A549 (cell line): ENCODE data around the gene SPRR3. TPM values are rescaled to one million over a fixed set of nuclear protein-coding genes. Genes with fewer than 3 reads are reported as not detected.

ENCODE experiments used
- ATAC-seq, 2 experiments: fragments of 200-7000 bp in 1 of 2; fragments of >200 bp in 1 of 2; cut with Nextera tagmentation in 1 of 2; cut with Tn5 transposase in 1 of 2; 3 replicates each; pipeline versions ENCODE4 v1.8.0 to v1.9.1; 2018 to 2020; ENCODE audit warnings: mild to moderate bottlenecking in 1 of 2, moderate library complexity in 1 of 2
- CTCF ChIA-PET: fragments of 300-600 bp; sonication (Branson Sonifier 250); formaldehyde crosslinking; extraction: SDS; loops from one replicate; lab custom pipeline; 2021; ENCODE audit warnings: antibody characterized with exemption, inconsistent platforms; lab: Yijun Ruan, JAX
- POLR2A ChIA-PET: fragments of 350-600 bp; formaldehyde crosslinking; extraction: SDS; loops from one replicate; lab custom pipeline; 2021; ENCODE audit warnings: antibody characterized with exemption, inconsistent platforms; lab: Yijun Ruan, JAX
- DNase-seq, 2 experiments: peaks; one replicate each; pipeline versions ENCODE4 v3.0.0 to v3.0.0-alpha.2; 2011 to 2016; ENCODE audit warnings: low read depth in 1 of 2, low spot score in 1 of 2
- FAIRE-seq: peaks from 2 replicates; lab custom pipeline; 2011; peaks lifted over from hg19 to GRCh38; lab: Jason Lieb, UNC
- H3K27ac ChIP-seq, 2 experiments: fragments of >200 bp; sonication (Bioruptor Twin); formaldehyde crosslinking; 3 replicates each; pipeline ENCODE4 v1.5.1; 2016 to 2017
- H3K4me1 ChIP-seq: fragments of >200 bp; sonication (Bioruptor Twin); formaldehyde crosslinking; 3 replicates; pipeline ENCODE4 v1.6.1; 2016
- H3K4me2 ChIP-seq: fragments of >200 bp; sonication (Bioruptor Twin); formaldehyde crosslinking; 3 replicates; pipeline ENCODE4 v1.6.1; 2016
- H3K4me3 ChIP-seq: fragments of >200 bp; sonication (Bioruptor Twin); formaldehyde crosslinking; 3 replicates; pipeline ENCODE4 v1.5.1; 2016
- H3K9me3 ChIP-seq: fragments of >200 bp; sonication (Bioruptor Twin); formaldehyde crosslinking; 3 replicates; pipeline ENCODE4 v1.6.1; 2016
- CBX2 ChIP-seq: fragments of 200-600 bp; sonication (generic); IDR thresholded peaks from 2 replicates; pipeline ENCODE4 v1.6.1; 2016; ENCODE audit warnings: low read depth, mild to moderate bottlenecking, borderline replicate concordance
- CHD2 ChIP-seq: fragments of 150-350 bp; IDR thresholded peaks from 2 replicates; pipeline ENCODE4 v1.6.1; 2014; ENCODE audit warnings: low read length; ENCODE audit not compliant: partially characterized antibody
- EHMT2 ChIP-seq: fragments of 200-600 bp; sonication (generic); IDR thresholded peaks from 2 replicates; pipeline ENCODE4 v1.6.1; 2016; ENCODE audit warnings: antibody characterized with exemption, low read depth, mild to moderate bottlenecking, moderate library complexity
- FOSL2 ChIP-seq, 2 experiments: fragments of 450-650 bp in 1 of 2; fragments of >200 bp in 1 of 2; sonication (Bioruptor Twin) in 1 of 2; formaldehyde crosslinking; IDR thresholded peaks; 2 replicates each; pipeline versions ENCODE4 v1.5.0 to v1.6.1; 2016 to 2020; ENCODE audit warnings: mild to moderate bottlenecking in 1 of 2, moderate library complexity in 1 of 2
- FOXS1 ChIP-seq: fragments of 250-450 bp; sonication (Bioruptor Pico); IDR thresholded peaks from 2 replicates; pipeline ENCODE4 v1.5.0; 2020; ENCODE audit warnings: mild to moderate bottlenecking, moderate library complexity
- GATA3 ChIP-seq: IDR thresholded peaks from 2 replicates; pipeline ENCODE4 v1.6.1; 2012; ENCODE audit warnings: borderline replicate concordance
- HEYL ChIP-seq: fragments of 250-450 bp; sonication (Bioruptor Pico); IDR thresholded peaks from 2 replicates; pipeline ENCODE4 v1.8.0; 2021; ENCODE audit warnings: mild to moderate bottlenecking, moderate library complexity
- HOXA7 ChIP-seq: fragments of 250-450 bp; sonication (Bioruptor Pico); IDR thresholded peaks from 2 replicates; pipeline ENCODE4 v1.5.0; 2020; ENCODE audit warnings: mild to moderate bottlenecking, moderate library complexity
- HOXB13 ChIP-seq: fragments of 250-450 bp; sonication (Bioruptor Pico); IDR thresholded peaks from 2 replicates; pipeline ENCODE4 v1.5.0; 2020; ENCODE audit warnings: low read depth, mild to moderate bottlenecking, moderate library complexity
- JUN ChIP-seq, 2 experiments: fragments of >200 bp; sonication (Bioruptor Twin); formaldehyde crosslinking; IDR thresholded peaks; 2 replicates in 1 of 2; 3 replicates in 1 of 2; pipeline ENCODE4 v1.6.1; 2016 to 2017
- KDM1A ChIP-seq: fragments of 200-600 bp; sonication (generic); IDR thresholded peaks from 2 replicates; pipeline ENCODE4 v1.6.1; 2016; ENCODE audit warnings: low read depth, mild to moderate bottlenecking
- KDM5A ChIP-seq: fragments of 200-600 bp; sonication (generic); IDR thresholded peaks from 2 replicates; pipeline ENCODE4 v1.6.1; 2016; ENCODE audit warnings: antibody characterized with exemption, mild to moderate bottlenecking
- MAFK ChIP-seq: fragments of 450-650 bp; IDR thresholded peaks from 2 replicates; pipeline ENCODE4 v1.6.1; 2014; ENCODE audit not compliant: partially characterized antibody
- MYC ChIP-seq: IDR thresholded peaks from 2 replicates; pipeline ENCODE4 v1.6.1; 2012; ENCODE audit warnings: mild to moderate bottlenecking, inconsistent platforms, low read length, improper control_type of control experiment, borderline replicate concordance
- NR3C1 ChIP-seq: fragments of >200 bp; sonication (Bioruptor Twin); formaldehyde crosslinking; IDR thresholded peaks from 3 replicates; pipeline ENCODE4 v1.6.1; 2017
- POLR2A ChIP-seq: IDR thresholded peaks from 2 replicates; pipeline ENCODE4 v1.6.1; 2012; ENCODE audit warnings: mild to moderate bottlenecking, low read length
- POLR2AphosphoS2 ChIP-seq: conservative IDR thresholded peaks from 2 replicates; pipeline ENCODE4 v1.6.1; 2012; ENCODE audit warnings: low read length, improper control_type of control experiment, inconsistent platforms
- RARB ChIP-seq: fragments of 250-450 bp; sonication (Bioruptor Pico); IDR thresholded peaks from 2 replicates; pipeline ENCODE4 v1.8.0; 2021; ENCODE audit warnings: mild to moderate bottlenecking, moderate library complexity
- SMC3 ChIP-seq: fragments of >200 bp; sonication (Bioruptor Twin); formaldehyde crosslinking; IDR thresholded peaks from 3 replicates; pipeline ENCODE4 v1.6.1; 2018; ENCODE audit warnings: inconsistent platforms
- ZC3H11A ChIP-seq: fragments of 450-650 bp; IDR thresholded peaks from 2 replicates; pipeline ENCODE4 v1.6.1; 2014; ENCODE audit warnings: antibody characterized with exemption, mild to moderate bottlenecking
- ZSCAN20 ChIP-seq: fragments of 250-450 bp; sonication (Bioruptor Pico); IDR thresholded peaks from 2 replicates; pipeline ENCODE4 v1.8.0; 2022; ENCODE audit warnings: mild to moderate bottlenecking, moderate library complexity
- WGBS: methylation state at CpG from one replicate; pipeline ENCODE4 v1.1.6; 2017; ENCODE audit errors: missing lambda C conversion rate; 5-methylcytosine and 5-hydroxymethylcytosine counted together
- polyA plus RNA-seq, 4 experiments: library from polyadenylated mRNA; depleted of rRNA in 3 of 4; stranded (reverse); fragments of >200 nt; fragmentation: RNase III in 1 of 4; extraction: RNeasy Plus Mini Kit Qiagen cat#74134 plus additional on column Dnase treatment in 1 of 4; gene quantifications; 2 replicates in 3 of 4; 3 replicates in 1 of 4; pipeline ENCODE4 v1.2.3, GENCODE V29; 2011 to 2017
- TF ChIP-seq, protein P1 (sequence below): fragments of 200-600 bp; sonication (generic); IDR thresholded peaks from 2 replicates; pipeline ENCODE4 v1.6.1; 2016; ENCODE audit warnings: antibody characterized with exemption, mild to moderate bottlenecking, moderate library complexity
- TF ChIP-seq, protein P2 (sequence below): IDR thresholded peaks from 2 replicates; pipeline ENCODE4 v1.6.1; 2012; ENCODE audit warnings: low read depth, borderline replicate concordance
- TF ChIP-seq, protein P3 (sequence below): fragments of >200 bp; sonication (Bioruptor Twin); formaldehyde crosslinking; IDR thresholded peaks from 3 replicates; pipeline ENCODE4 v1.6.1; 2016
- TF ChIP-seq, protein P4 (sequence below): fragments of >200 bp; sonication (Bioruptor Twin); formaldehyde crosslinking; IDR thresholded peaks from 2 replicates; pipeline ENCODE4 v1.6.1; 2016
- TF ChIP-seq, protein P5 (sequence below): fragments of 450-650 bp; IDR thresholded peaks from 2 replicates; pipeline ENCODE4 v1.6.1; 2014; ENCODE audit warnings: antibody characterized with exemption
- TF ChIP-seq, protein P6 (sequence below): fragments of >200 bp; sonication (Bioruptor Twin); formaldehyde crosslinking; IDR thresholded peaks from 3 replicates; pipeline ENCODE4 v1.5.1; 2016

The SPRR3 gene
- polyA plus RNA-seq, 2 of the 4 experiments (the other 2 are of a cell fraction): not detected

DNA sequence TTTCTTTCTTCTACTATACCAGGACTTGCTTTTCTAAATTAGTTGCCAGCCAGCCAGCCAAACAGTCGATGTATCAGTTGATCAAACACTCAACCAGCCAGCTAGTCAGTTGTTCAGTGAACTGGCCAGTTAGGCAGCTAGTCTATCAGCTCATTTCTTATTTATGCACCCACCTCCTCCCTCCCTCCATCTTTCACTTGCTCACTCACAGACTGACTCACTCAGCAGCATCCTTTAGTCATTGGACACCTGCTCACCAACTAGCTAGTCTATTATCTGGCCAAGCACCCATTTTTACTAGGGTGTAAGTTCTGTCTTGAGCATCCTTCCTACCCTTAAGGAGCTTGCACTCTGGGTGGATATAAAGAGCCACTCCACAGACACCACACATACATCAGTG is 37.0 kb upstream of the SPRR3 start:
- no peak for DNase-seq
- Histone ChIP-seq H3K4me3 (no peak overlapping the region), H3K9me3 (no peaks in the 10 kb centered on the region), H3K4me1 (no peaks in the 10 kb centered on the region), H3K27ac (no peak overlapping the region), H3K4me2 (no peak overlapping the region)
- POLR2A ChIA-PET: no interaction called here
- 0% methylated on average over 1 of the region's 1 CpG for WGBS
- TF ChIP-seq JUN (IDR thresholded peaks at IDR 0.05) (no peak), POLR2A (no peak), FOSL2 (IDR thresholded peaks at IDR 0.05) (no peak), FOSL2 (CRISPR knock-in tag; IDR thresholded peaks at IDR 0.05) (no peak), KDM1A (no peak), ZC3H11A (no peak), HOXB13 (no peak), MYC (no peak), HEYL (CRISPR knock-in tag) (no peak), POLR2AphosphoS2 (no peak), NR3C1 (no peak), RARB (CRISPR knock-in tag) (no peak), GATA3 (no peak), CHD2 (no peak), CBX2 (no peak), SMC3 (no peak), MAFK (no peak)
- TF ChIP-seq, protein P1, sequence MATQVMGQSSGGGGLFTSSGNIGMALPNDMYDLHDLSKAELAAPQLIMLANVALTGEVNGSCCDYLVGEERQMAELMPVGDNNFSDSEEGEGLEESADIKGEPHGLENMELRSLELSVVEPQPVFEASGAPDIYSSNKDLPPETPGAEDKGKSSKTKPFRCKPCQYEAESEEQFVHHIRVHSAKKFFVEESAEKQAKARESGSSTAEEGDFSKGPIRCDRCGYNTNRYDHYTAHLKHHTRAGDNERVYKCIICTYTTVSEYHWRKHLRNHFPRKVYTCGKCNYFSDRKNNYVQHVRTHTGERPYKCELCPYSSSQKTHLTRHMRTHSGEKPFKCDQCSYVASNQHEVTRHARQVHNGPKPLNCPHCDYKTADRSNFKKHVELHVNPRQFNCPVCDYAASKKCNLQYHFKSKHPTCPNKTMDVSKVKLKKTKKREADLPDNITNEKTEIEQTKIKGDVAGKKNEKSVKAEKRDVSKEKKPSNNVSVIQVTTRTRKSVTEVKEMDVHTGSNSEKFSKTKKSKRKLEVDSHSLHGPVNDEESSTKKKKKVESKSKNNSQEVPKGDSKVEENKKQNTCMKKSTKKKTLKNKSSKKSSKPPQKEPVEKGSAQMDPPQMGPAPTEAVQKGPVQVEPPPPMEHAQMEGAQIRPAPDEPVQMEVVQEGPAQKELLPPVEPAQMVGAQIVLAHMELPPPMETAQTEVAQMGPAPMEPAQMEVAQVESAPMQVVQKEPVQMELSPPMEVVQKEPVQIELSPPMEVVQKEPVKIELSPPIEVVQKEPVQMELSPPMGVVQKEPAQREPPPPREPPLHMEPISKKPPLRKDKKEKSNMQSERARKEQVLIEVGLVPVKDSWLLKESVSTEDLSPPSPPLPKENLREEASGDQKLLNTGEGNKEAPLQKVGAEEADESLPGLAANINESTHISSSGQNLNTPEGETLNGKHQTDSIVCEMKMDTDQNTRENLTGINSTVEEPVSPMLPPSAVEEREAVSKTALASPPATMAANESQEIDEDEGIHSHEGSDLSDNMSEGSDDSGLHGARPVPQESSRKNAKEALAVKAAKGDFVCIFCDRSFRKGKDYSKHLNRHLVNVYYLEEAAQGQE: no peak
- TF ChIP-seq, protein P2, sequence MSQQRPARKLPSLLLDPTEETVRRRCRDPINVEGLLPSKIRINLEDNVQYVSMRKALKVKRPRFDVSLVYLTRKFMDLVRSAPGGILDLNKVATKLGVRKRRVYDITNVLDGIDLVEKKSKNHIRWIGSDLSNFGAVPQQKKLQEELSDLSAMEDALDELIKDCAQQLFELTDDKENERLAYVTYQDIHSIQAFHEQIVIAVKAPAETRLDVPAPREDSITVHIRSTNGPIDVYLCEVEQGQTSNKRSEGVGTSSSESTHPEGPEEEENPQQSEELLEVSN: no peak
- TF ChIP-seq, protein P3, sequence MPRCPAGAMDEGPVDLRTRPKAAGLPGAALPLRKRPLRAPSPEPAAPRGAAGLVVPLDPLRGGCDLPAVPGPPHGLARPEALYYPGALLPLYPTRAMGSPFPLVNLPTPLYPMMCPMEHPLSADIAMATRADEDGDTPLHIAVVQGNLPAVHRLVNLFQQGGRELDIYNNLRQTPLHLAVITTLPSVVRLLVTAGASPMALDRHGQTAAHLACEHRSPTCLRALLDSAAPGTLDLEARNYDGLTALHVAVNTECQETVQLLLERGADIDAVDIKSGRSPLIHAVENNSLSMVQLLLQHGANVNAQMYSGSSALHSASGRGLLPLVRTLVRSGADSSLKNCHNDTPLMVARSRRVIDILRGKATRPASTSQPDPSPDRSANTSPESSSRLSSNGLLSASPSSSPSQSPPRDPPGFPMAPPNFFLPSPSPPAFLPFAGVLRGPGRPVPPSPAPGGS: no peak
- TF ChIP-seq, protein P4, sequence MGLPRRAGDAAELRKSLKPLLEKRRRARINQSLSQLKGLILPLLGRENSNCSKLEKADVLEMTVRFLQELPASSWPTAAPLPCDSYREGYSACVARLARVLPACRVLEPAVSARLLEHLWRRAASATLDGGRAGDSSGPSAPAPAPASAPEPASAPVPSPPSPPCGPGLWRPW: no peak
- no peak for FAIRE-seq
- no peak for ATAC-seq
- CTCF ChIA-PET: interaction anchor here (0.6 to 1.4 kb wide), 3 partner anchors 18 to 228 kb away, joined by 3 read pairs; no protein-coding TSS in a partner anchor

DNA sequence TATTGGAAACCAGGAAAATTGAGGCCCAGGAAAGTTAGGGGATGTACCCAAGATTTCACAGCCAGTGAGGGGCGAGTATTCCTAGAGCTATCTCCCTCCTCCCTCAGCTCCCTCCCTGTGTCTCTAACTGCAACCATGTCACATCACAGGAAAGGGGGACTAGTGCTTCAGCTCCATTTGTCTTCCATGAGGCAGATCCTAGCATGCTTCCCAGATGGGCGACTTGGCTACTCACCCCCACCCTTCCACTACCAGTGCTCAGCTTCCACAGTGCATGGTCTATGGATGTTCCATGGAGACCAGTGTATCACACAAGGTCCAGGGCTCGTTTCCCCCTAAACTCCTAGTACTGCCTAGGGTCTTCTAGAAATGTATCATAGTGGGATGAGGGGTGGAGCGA is 35.7 kb upstream of the SPRR3 start:
- H3K4me1 ChIP-seq: no peaks in the 10 kb centered on the region
- WGBS: 4% methylated on average over 4 of the region's 4 CpGs
- ATAC-seq: no peak
- no peak for DNase-seq
- POLR2A ChIA-PET: no interaction called here
- no peak overlapping the region for H3K27ac ChIP-seq
- no peak overlapping the region for H3K4me2 ChIP-seq
- no peaks in the 10 kb centered on the region for H3K9me3 ChIP-seq
- no peak for FAIRE-seq
- no peak overlapping the region for H3K4me3 ChIP-seq
- CTCF ChIA-PET: interaction anchor here (1.3 kb wide), 1 partner anchor 13 kb away, joined by 3 read pairs; no protein-coding TSS in a partner anchor
- TF ChIP-seq POLR2AphosphoS2 (no peak), CBX2 (no peak), FOSL2 (IDR thresholded peaks at IDR 0.05) (no peak), FOSL2 (CRISPR knock-in tag; IDR thresholded peaks at IDR 0.05) (no peak), CHD2 (no peak), EHMT2 (no peak), KDM5A (no peak), MYC (no peak), HOXA7 (no peak), JUN (IDR thresholded peaks at IDR 0.05) (no peak), KDM1A (no peak), ZSCAN20 (no peak), FOXS1 (CRISPR knock-in tag) (no peak)
- TF ChIP-seq, protein P5, sequence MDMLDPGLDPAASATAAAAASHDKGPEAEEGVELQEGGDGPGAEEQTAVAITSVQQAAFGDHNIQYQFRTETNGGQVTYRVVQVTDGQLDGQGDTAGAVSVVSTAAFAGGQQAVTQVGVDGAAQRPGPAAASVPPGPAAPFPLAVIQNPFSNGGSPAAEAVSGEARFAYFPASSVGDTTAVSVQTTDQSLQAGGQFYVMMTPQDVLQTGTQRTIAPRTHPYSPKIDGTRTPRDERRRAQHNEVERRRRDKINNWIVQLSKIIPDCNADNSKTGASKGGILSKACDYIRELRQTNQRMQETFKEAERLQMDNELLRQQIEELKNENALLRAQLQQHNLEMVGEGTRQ: no peak
- TF ChIP-seq, protein P6, sequence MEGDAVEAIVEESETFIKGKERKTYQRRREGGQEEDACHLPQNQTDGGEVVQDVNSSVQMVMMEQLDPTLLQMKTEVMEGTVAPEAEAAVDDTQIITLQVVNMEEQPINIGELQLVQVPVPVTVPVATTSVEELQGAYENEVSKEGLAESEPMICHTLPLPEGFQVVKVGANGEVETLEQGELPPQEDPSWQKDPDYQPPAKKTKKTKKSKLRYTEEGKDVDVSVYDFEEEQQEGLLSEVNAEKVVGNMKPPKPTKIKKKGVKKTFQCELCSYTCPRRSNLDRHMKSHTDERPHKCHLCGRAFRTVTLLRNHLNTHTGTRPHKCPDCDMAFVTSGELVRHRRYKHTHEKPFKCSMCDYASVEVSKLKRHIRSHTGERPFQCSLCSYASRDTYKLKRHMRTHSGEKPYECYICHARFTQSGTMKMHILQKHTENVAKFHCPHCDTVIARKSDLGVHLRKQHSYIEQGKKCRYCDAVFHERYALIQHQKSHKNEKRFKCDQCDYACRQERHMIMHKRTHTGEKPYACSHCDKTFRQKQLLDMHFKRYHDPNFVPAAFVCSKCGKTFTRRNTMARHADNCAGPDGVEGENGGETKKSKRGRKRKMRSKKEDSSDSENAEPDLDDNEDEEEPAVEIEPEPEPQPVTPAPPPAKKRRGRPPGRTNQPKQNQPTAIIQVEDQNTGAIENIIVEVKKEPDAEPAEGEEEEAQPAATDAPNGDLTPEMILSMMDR: no peak
